Measurements from ENCODE around the gene RIC8B. TPM values are rescaled to one million over a fixed set of nuclear protein-coding genes. Genes with fewer than 3 reads are reported as not detected.

Gene RIC8B
- total RNA-seq, 1 donor from 2014 or later = 17.0 TPM

GRCh38 chr12:106855221-106855758, 80.8 kb downstream of the RIC8B start:
- peaks cover 2% of the 10 kb centered on the region for H3K4me1 Mint-ChIP-seq (ENCODE audit: unreplicated experiment)
- H3K27me3 Mint-ChIP-seq (ENCODE audit: unreplicated experiment) = no peaks in the 10 kb centered on the region
- no peak for TF ChIP-seq CTCF (IDR thresholded peaks at IDR 0.05)
- H3K9me3 Mint-ChIP-seq (ENCODE audit: unreplicated experiment) = no peaks in the 10 kb centered on the region
- no peak overlapping the region for H3K27ac Mint-ChIP-seq (ENCODE audit: unreplicated experiment)
- H3K36me3 Mint-ChIP-seq (ENCODE audit: unreplicated experiment) = peaks cover 13% of the 10 kb centered on the region
- DNase-seq (ENCODE audit: extremely low spot score, unreplicated experiment) = no peak
- no peak overlapping the region for H3K4me3 Mint-ChIP-seq (ENCODE audit: unreplicated experiment)

GRCh38 chr12:106861984-106862916, 87.8 kb downstream of the RIC8B start:
- no peak for TF ChIP-seq CTCF (IDR thresholded peaks at IDR 0.05)
- H3K9me3 Mint-ChIP-seq (ENCODE audit: unreplicated experiment) = no peaks in the 10 kb centered on the region
- H3K27ac Mint-ChIP-seq (ENCODE audit: unreplicated experiment) = peak overlapping the region; percentile 24

DNA sequence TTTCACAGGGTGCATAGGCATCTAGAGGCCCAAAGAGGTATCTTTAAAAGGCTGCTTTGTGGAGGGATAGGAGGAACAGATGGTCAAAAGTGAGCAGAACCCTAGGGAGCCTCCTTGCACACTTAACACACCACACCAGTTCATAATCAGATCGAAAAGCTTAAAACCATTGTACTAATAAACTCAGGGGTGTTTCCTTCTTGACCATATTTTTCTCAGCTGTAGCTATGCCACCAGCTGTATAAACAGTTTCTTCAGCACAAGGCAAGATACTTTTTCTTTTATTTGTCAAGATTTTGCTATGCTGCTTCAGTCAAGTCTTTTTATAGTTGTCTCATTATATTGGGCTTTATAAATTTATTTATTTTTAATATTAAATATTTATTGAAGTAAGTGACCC, 88.7 kb downstream of the RIC8B start:
- Mint-ChIP-seq H3K9me3 (ENCODE audit: unreplicated experiment) (no peaks in the 10 kb centered on the region), H3K4me3 (ENCODE audit: unreplicated experiment) (no peak overlapping the region), H3K4me1 (ENCODE audit: unreplicated experiment) (peaks cover 59% of the 10 kb centered on the region), H3K36me3 (ENCODE audit: unreplicated experiment) (peaks cover 18% of the 10 kb centered on the region), H3K27me3 (ENCODE audit: unreplicated experiment) (no peaks in the 10 kb centered on the region), H3K27ac (ENCODE audit: unreplicated experiment) (peak overlapping the region; percentile 93)
- DNase-seq (ENCODE audit: extremely low spot score, unreplicated experiment) = no peak
- TF ChIP-seq CTCF (IDR thresholded peaks at IDR 0.05) = no peak

More at GRCh38 chr12:106861984-106862916, 87.8 kb downstream of the RIC8B start:
- peaks cover 51% of the 10 kb centered on the region for H3K4me1 Mint-ChIP-seq (ENCODE audit: unreplicated experiment)
- no peak for DNase-seq (ENCODE audit: extremely low spot score, unreplicated experiment)
- no peaks in the 10 kb centered on the region for H3K27me3 Mint-ChIP-seq (ENCODE audit: unreplicated experiment)
- H3K4me3 Mint-ChIP-seq (ENCODE audit: unreplicated experiment) = no peak overlapping the region
- peaks cover 18% of the 10 kb centered on the region for H3K36me3 Mint-ChIP-seq (ENCODE audit: unreplicated experiment)

DNA sequence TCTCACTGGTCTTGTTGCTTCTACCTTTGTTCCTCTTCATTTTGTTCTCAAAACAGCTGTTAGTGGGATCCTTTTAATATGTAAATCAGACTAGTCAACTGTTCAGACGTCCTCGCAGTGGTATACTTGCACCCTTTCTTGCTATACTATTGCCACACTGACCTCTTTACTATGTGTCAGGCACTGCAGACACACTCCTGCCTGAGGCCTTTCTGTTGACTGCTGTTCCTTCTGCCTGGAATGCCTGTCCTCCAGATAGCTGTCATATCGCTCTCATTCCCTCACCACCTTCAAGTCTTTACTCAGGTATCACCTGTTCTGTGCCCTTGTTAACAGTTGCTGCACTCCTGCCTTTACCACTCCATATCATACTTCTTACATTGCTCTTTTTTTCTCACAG, 91.2 kb downstream of the RIC8B start:
- no peaks in the 10 kb centered on the region for H3K9me3 Mint-ChIP-seq (ENCODE audit: unreplicated experiment)
- TF ChIP-seq CTCF (IDR thresholded peaks at IDR 0.05) = no peak
- peaks cover 63% of the 10 kb centered on the region for H3K4me1 Mint-ChIP-seq (ENCODE audit: unreplicated experiment)
- H3K4me3 Mint-ChIP-seq (ENCODE audit: unreplicated experiment) = no peak overlapping the region
- no peak for DNase-seq (ENCODE audit: extremely low spot score, unreplicated experiment)
- no peaks in the 10 kb centered on the region for H3K27me3 Mint-ChIP-seq (ENCODE audit: unreplicated experiment)
- H3K27ac Mint-ChIP-seq (ENCODE audit: unreplicated experiment) = peak overlapping the region; percentile 12
- H3K36me3 Mint-ChIP-seq (ENCODE audit: unreplicated experiment) = peaks cover 14% of the 10 kb centered on the region

DNA sequence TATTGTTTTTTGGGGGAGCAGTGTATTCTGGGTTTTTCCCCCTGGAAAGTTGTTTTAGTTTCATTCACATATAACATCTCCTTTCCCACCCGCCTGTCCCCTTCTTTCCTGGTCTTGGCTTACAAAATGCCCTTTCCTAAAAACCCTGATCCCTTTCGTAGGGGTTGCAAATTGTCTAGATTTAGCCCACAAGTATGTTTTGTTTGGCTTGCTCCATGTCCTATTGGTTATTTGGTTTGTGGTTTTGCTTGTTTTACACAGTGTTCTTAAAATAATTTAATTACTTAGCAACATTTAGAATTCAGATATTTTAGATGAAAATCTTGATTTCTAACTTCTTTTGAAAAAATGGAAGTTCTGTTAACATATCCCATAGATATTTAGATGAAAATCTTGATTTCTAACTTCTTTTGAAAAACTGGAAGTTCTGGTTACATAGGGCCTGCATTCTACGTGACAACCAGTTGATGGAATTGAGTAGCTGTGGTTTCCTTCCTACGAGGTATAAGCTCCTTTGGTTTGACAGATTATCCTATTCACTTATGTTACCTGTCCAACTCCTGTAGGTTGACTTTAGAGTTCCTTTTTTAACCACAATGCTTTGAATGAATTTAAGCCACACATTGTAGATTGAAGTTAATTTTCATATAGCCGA, 92.1 kb downstream of the RIC8B start:
- no peaks in the 10 kb centered on the region for H3K27me3 Mint-ChIP-seq (ENCODE audit: unreplicated experiment)
- DNase-seq (ENCODE audit: extremely low spot score, unreplicated experiment) = no peak
- no peak overlapping the region for H3K4me3 Mint-ChIP-seq (ENCODE audit: unreplicated experiment)
- peak overlapping the region; percentile 23 for H3K27ac Mint-ChIP-seq (ENCODE audit: unreplicated experiment)
- no peak for TF ChIP-seq CTCF (IDR thresholded peaks at IDR 0.05)
- peaks cover 12% of the 10 kb centered on the region for H3K36me3 Mint-ChIP-seq (ENCODE audit: unreplicated experiment)
- H3K4me1 Mint-ChIP-seq (ENCODE audit: unreplicated experiment) = peaks cover 66% of the 10 kb centered on the region
- no peaks in the 10 kb centered on the region for H3K9me3 Mint-ChIP-seq (ENCODE audit: unreplicated experiment)
